GM12864 (cell line): ENCODE measurements around the gene BIN1.

Source experiments
- DNase-seq: peaks from one replicate; pipeline ENCODE4 v3.0.0-alpha.2; 2011; ENCODE audit warnings: low read depth
- H3K4me3 ChIP-seq: 2 replicates; pipeline ENCODE4 v1.5.1; 2011; ENCODE audit warnings: mild to moderate bottlenecking, low read depth, low read length, control low read depth
- TF ChIP-seq, protein P1 (sequence below): IDR thresholded peaks from 2 replicates; pipeline ENCODE4 v1.5.1; 2011; ENCODE audit warnings: low read depth, mild to moderate bottlenecking, moderate library complexity, low read length, control low read depth, inconsistent platforms; ENCODE audit errors: missing control alignments

The BIN1 gene

DNA sequence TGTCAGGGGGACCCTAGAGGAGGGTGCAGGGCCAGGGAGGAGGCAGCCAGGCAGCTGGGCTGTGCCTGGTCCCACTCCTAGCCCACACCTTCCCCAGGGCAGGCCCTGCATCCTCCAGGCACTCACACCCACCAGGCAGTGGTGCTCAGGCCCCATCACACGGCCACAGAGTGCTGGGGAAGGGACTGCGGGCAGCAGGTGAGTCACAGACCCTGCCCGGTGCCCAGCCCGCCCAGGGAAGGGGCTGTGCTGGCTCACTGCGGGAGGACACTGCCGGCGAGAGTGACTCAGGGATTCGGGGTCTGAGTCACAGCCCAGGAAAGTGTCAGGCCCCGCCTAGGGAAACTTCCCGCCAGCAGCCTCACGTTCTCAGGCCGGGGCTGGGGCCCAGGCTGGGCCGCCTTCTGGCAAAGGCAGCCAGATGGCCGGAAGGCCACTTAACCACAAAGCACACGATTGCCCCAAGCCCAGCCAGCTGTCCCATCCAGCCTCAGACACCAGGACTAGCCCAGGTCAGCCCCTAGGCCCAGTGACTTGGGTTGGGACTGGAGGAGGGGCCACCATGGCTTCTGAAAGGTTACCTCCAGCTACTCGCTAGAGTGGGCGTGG is 42.2 kb downstream of the BIN1 start:
- DNase-seq = no peak
- TF ChIP-seq, protein P1, sequence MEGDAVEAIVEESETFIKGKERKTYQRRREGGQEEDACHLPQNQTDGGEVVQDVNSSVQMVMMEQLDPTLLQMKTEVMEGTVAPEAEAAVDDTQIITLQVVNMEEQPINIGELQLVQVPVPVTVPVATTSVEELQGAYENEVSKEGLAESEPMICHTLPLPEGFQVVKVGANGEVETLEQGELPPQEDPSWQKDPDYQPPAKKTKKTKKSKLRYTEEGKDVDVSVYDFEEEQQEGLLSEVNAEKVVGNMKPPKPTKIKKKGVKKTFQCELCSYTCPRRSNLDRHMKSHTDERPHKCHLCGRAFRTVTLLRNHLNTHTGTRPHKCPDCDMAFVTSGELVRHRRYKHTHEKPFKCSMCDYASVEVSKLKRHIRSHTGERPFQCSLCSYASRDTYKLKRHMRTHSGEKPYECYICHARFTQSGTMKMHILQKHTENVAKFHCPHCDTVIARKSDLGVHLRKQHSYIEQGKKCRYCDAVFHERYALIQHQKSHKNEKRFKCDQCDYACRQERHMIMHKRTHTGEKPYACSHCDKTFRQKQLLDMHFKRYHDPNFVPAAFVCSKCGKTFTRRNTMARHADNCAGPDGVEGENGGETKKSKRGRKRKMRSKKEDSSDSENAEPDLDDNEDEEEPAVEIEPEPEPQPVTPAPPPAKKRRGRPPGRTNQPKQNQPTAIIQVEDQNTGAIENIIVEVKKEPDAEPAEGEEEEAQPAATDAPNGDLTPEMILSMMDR = no peak

DNA sequence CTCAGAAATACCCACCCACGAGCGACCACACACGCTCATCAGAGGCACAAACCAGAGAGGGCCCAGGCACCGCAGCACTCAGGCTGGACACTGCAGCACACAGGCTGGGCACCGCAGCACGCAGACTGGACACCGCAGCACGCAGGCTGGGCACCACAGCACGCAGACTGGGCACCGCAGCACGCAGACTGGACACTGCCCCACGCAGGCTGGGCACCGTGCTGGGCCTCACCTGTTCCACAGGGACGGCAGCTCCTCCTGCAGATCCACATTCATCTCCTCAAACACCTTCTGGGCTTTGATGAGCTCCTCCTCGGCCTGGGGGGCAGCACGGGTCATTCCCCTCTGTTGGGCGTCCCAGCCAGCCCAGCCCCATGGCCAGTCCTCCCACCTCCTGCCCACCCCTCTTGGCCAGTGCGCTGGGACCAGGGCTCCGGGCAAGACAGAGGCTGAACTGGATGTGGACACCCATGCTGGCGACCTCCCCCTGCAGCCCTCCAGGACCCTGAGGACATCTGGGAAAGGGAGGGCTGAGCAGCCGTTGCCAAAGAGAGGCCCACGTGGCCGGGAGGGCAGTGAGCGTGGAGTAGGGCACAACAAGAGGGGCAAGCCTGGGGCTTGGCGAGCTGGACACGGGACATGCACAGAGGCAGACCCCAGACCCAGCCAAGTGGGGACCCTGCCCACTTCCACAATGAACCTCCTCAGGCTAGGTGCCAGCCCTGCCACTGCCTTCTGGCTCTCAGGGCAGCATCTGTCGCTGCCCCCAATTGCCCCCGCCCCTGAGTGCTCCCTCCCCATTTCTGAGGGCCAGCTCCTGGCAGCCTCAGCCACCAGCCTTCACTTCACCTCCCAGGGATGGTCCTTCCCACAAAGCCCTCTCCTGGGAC is 43.0 kb downstream of the BIN1 start:
- TF ChIP-seq, protein P1 = no peak
- DNase-seq = no peak
- no peak overlapping the region for H3K4me3 ChIP-seq

More for the DNA sequence above, 42.2 kb downstream of the BIN1 start:
- H3K4me3 ChIP-seq = no peak overlapping the region; the same call in 1 of the 2 replicates

DNA sequence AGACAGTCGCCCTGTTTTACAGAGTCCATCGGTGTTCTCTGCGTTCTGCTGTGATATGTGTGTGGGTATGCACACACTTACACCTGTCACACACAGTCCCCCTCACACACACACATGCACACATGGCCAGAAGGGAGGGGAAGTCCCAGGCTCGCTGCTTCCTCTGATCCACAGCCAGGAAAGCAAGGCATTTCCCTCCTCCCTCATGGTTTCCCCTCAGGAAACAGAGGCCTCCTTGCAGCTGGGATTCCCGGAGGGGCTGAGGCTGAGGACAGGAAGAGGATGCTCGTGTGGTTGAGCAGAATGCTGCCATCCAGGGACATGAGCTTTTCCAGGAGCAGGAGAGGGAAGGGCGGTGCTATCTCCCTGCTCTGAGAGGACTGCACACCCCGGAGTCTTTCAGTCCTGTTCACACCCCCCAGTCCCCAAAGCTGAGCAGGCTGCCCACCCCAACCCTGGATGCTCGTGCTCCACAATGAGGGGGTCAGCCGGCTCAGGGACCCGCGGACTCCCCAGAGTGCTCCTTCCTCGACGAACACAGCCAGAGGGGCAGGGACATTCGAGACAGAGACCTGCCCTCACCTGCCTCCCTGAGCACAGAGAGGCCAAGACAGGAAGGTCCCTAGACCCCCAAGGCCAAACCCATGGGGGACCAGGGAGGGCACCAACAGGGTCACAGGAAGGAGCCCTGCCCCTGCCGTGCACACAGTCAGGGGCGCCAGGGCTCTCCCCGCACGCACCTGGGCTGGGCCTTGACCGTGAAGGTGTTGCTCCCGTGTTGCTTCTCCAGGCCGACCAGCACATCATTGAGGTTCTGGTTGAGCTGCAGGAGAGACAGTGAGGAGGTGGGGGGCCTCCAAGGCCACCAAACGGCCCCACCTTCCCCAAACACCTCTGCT is 45.3 kb downstream of the BIN1 start:
- TF ChIP-seq, protein P1 = no peak
- DNase-seq = no peak
- H3K4me3 ChIP-seq = no peak overlapping the region

DNA sequence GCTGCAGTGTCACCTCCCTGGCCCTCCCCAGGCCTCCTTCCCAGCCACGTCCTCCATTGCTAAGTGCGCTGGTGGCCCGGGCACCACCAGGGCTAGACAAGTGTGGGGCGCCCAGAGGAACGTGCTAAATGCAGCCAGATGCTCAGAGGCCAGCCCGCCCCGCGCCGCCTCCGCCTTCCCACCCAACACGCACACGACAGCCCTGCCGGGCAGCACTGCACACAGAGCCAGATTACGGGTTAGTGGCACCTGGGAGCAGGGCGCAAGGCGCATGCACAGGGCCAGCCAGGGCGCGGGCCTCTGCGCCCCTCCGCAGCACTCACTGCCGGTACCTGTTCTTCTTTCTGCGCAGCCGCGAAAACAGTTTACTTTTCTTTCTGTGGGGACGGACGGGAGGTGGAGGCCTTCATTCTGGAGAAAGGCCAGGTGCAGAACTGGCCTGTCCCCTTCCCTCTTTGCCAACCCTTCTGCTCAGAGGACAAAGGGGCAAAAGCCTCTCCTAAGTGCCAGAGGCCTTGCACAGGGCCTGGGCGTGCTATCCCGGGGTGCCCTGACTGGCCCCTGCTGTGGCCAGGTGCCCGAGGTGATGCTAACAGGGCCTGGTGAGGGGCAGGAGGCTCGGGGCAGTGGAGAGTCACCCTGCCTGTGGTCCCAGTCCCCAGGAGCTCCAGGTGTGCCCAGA is 46.5 kb downstream of the BIN1 start:
- H3K4me3 ChIP-seq = no peak overlapping the region
- no peak for DNase-seq
- TF ChIP-seq, protein P1 = no peak

DNA sequence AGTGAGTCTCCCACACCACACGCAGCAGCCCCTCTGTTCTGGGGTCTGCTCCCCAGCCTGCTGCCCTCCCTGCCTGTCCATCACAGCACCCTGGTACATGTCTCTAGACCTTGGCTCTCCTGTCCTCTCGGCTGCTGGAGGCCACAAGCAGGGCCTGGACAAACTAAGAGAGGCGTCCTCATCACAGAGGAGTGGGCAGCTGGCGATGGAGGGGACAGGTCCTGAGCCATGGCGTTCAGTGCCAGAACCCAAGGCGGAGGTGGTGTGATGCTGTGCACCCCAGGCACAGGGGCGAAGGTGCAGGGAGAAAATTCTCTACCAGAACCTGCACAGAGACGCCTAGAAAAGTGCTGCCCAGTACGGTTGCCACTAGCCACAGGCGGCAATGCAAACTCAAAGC is 47.4 kb downstream of the BIN1 start:
- H3K4me3 ChIP-seq = no peak overlapping the region
- no peak for DNase-seq
- TF ChIP-seq, protein P1 = no peak

DNA sequence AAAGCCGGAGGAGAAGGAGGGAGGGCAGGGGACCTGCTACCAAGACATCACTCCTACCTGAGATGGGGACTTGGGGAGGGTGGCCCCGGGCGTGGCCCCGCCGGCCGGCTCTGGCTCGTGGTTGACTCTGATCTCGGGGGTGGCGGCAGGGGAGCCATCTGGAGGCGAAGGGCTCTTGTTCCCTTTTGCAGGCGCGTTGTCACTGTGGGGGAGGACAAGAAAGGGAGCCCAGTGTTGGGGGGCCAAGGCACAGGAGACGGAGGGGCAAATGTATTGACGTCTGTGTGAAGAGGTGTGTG is 48.1 kb downstream of the BIN1 start:
- DNase-seq = no peak
- no peak overlapping the region for H3K4me3 ChIP-seq
- TF ChIP-seq, protein P1 = no peak
